ENCODE data around the gene GPR146. TPM values are rescaled to one million over a fixed set of nuclear protein-coding genes. Genes with fewer than 3 reads are reported as not detected.
"Not testable (repeated sequence)": the region's sequence is repeated elsewhere in the genome, so short reads cannot be mapped to it uniquely, and the experiment has no call there.

GPR146 gene
- total RNA-seq, 3 donors from 2014 or later: 3.5 to 13.0 (median 5.7) TPM

- no peak overlapping the region for H3K4me3 ChIP-seq
- no peaks in the 10 kb centered on the region for H3K9me3 ChIP-seq
- no peaks in the 10 kb centered on the region for H3K36me3 ChIP-seq (ENCODE audit: low read depth)
- no peak for ATAC-seq
- no peak for TF ChIP-seq CTCF (IDR thresholded peaks at IDR 0.05)
- intact Hi-C loops (cut with DNase I, micrococcal nuclease): no loop called here
- peaks cover 18% of the 10 kb centered on the region for H3K4me1 ChIP-seq (ENCODE audit: low read depth)
- DNase-seq: peak in 1 of 3 donors; percentile 55
Measured at GRCh38 chr7:1029637-1030443, 14.5 kb upstream of the GPR146 start.

GRCh38 chr7:1030444-1031070, 13.8 kb upstream of the GPR146 start:
- H3K36me3 ChIP-seq (ENCODE audit: low read depth): no peaks in the 10 kb centered on the region
- intact Hi-C loops (cut with DNase I, micrococcal nuclease): no loop called here
- no peak for TF ChIP-seq CTCF (IDR thresholded peaks at IDR 0.05)
- peak in 1 of 3 donors; percentile 48 for DNase-seq
- no peak for ATAC-seq
- peaks cover 18% of the 10 kb centered on the region for H3K4me1 ChIP-seq (ENCODE audit: low read depth)
- H3K4me3 ChIP-seq: no peak overlapping the region
- H3K9me3 ChIP-seq: no peaks in the 10 kb centered on the region

DNA sequence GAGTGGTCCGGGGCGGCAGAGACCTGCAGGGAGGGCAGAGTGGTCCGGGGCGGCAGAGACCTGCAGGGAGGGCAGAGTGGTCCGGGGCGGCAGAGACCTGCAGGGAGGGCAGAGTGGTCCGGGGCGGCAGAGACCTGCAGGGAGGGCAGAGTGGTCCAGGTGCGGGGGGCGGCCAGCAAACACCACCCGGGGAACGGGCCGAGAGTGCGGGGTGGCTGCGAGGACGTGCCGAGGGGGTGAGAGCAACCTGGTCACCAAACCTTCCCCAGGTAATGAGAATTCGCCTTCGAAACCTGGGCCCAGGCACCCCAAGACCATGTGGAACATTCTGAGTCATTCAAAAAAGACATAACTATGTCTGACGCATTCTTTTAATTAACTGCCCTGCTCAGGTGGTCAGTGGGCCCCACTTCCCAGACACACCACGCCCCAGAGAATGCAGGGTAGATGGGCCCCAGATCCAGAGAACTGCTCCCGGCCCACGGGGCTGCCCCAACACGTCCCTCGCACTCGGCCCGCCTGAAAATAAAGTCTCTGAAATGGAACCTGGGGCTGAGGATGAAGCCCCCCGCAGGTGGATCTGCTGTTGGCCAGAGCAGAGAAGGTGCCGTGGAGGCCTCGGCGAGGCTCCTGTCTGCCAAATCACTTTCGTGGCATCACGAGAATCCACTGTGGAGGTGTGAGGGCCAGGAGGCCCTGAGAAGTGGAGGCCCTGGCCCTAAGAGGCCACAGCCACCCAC, 12.5 kb upstream of the GPR146 start:
- Histone ChIP-seq H3K36me3 (ENCODE audit: low read depth) (no peaks in the 10 kb centered on the region), H3K4me3 (no peak overlapping the region), H3K4me1 (ENCODE audit: low read depth) (peaks cover 16% of the 10 kb centered on the region), H3K9me3 (no peaks in the 10 kb centered on the region)
- intact Hi-C loops (cut with DNase I, micrococcal nuclease): no loop called here
- ATAC-seq: no peak
- TF ChIP-seq CTCF (IDR thresholded peaks at IDR 0.05): no peak
- DNase-seq: peak in 1 of 3 donors; percentile 43

DNA sequence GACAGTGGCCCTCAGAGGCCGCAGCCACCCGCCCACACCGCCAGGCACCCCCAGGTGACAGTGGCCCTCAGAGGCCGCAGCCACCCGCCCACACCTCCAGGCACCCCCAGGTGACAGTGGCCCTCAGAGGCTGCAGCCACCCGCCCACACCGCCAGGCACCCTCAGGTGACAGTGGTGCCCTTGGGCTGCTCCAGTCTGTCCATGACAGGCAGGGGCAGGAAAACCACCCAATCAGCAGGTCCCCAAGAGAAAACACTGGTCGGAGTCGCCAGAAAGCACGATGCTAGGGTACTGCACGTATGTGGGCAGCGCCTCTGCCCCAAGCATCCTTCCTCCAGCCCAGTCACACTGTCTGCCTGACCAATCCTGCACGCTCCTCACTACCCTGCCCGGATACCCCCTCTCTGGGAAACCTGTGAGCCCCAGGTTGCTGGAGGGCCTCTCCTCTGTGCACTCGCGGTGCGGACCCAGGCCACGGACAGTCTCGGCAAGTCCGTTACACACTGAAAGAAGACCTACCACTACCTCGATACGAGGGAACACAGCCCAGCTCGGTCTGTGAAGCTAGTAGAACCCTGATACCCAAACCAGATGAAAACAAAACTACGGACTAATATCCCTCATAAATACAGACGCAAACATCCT, 11.7 kb upstream of the GPR146 start:
- DNase-seq: peak in 1 of 3 donors; percentile 41
- TF ChIP-seq CTCF (IDR thresholded peaks at IDR 0.05): no peak
- no peak for ATAC-seq
- no peaks in the 10 kb centered on the region for H3K9me3 ChIP-seq
- intact Hi-C loops (cut with DNase I, micrococcal nuclease): no loop called here
- H3K36me3 ChIP-seq (ENCODE audit: low read depth): no peaks in the 10 kb centered on the region
- no peak overlapping the region for H3K4me3 ChIP-seq
- peaks cover 8% of the 10 kb centered on the region for H3K4me1 ChIP-seq (ENCODE audit: low read depth)

DNA sequence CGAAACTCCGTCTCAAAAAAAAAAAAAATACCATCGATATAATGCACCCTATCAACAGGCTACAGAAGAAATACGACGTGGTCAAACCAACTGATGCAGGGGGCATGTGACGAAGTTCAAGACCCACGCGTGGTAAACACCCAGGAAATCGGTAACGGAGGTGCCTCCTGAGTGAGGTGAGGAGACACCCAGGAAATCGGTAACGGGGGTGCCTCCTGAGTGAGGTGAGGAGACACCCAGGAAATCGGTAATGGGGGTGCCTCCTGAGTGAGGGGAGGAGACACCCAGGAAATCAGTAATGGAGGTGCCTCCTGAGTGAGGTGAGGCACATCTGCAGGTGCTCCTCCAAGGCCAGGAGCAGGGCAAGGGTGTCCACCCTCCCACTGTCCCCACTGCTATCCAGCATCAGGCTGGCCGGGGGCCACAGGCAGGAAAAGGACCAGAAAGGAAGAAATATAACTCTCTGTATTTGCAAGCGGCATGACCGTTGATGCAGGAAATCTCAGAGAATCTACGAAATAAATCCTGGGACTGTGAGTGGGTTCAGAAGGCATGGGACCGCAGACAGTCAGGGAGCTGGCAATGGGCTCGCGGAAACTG, 10.7 kb upstream of the GPR146 start:
- ATAC-seq: no peak
- TF ChIP-seq CTCF (IDR thresholded peaks at IDR 0.05): no peak
- intact Hi-C loops (cut with DNase I, micrococcal nuclease): no loop called here

DNA sequence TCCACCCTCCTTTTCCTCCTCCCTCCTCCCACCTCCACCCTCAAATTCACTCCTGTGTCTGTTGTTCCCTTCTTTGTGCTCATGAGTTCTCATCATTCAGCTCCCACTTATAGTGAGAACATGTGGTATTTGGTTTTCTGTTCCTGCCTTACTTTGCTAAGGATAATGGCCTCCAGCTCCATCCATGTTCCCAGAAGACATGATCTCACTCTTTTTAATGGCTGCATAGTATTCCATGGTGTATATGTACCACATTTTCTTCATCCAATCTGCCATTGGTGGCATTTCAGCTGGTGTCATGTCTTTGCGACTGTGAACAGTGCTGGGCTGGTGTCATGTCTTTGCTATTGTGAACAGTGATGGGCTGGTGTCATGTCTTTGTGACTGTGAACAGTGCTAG, 9.6 kb upstream of the GPR146 start:
- ATAC-seq; H3K4me1 ChIP-seq (ENCODE audit: low read depth); DNase-seq; intact Hi-C loops (cut with DNase I, micrococcal nuclease); H3K9me3 ChIP-seq; H3K36me3 ChIP-seq (ENCODE audit: low read depth); H3K4me3 ChIP-seq: not testable (repeated sequence)

More for the DNA sequence above, 10.7 kb upstream of the GPR146 start:
- Histone ChIP-seq H3K4me1 (ENCODE audit: low read depth) (peaks cover 8% of the 10 kb centered on the region), H3K4me3 (no peak overlapping the region), H3K9me3 (no peaks in the 10 kb centered on the region), H3K36me3 (ENCODE audit: low read depth) (no peaks in the 10 kb centered on the region)
- peak in 1 of 3 donors; percentile 40 for DNase-seq

GRCh38 chr7:1036164-1036928, 8.0 kb upstream of the GPR146 start:
- H3K9me3 ChIP-seq; H3K4me1 ChIP-seq (ENCODE audit: low read depth); H3K36me3 ChIP-seq (ENCODE audit: low read depth); intact Hi-C loops (cut with DNase I, micrococcal nuclease); ATAC-seq; H3K4me3 ChIP-seq: not testable (repeated sequence)
- peak in 1 of 3 donors; percentile 33 for DNase-seq
